DOHH2 (cell line): Measurements from ENCODE around the gene NALCN.

Experiments
- EZH2phosphoT487 ChIP-seq: fragments of 200-600 bp; sonication (generic); IDR thresholded peaks from 2 replicates; pipeline ENCODE4 v1.6.1; 2017; ENCODE audit warnings: borderline replicate concordance, mild to moderate bottlenecking, antibody characterized with exemption, low read length, moderate library complexity, mixed read lengths
- TF ChIP-seq, protein P1 (sequence below): fragments of 200-600 bp; sonication (generic); IDR thresholded peaks from one replicate; pipeline ENCODE4 v1.5.1; 2014; ENCODE audit warnings: antibody characterized with exemption, mild to moderate bottlenecking, low read depth, low read length; ENCODE audit not compliant: poor library complexity, severe bottlenecking

DNA sequence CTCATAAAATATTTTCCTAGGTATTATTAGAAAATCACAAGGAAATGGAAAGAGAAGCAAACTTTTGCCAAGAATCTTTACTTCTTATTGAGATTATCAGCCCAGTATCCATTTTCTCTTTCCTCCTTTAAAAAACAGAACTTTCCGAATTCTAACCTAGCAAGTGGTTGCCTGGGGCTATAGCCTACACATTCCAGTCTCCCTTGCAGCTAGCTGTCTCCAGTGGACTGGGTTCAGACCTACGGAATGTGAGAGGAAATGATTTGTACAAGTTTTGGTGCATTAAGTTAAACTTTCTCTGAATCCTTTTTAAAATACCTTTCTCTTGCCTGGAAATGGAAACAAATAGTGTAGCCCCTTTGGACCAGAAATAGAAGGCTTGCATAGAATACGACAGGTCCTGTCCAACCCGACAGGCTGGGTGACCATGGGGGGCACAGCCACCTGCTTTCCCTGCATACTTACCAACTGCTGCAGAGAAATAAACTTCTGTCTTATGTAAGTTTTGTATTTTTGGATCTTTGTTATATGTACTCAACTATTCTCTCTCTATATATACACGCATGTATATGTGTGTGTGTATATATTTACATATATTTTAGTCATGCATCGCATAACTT, 185.9 kb downstream of the NALCN start:
- TF ChIP-seq, protein P1, sequence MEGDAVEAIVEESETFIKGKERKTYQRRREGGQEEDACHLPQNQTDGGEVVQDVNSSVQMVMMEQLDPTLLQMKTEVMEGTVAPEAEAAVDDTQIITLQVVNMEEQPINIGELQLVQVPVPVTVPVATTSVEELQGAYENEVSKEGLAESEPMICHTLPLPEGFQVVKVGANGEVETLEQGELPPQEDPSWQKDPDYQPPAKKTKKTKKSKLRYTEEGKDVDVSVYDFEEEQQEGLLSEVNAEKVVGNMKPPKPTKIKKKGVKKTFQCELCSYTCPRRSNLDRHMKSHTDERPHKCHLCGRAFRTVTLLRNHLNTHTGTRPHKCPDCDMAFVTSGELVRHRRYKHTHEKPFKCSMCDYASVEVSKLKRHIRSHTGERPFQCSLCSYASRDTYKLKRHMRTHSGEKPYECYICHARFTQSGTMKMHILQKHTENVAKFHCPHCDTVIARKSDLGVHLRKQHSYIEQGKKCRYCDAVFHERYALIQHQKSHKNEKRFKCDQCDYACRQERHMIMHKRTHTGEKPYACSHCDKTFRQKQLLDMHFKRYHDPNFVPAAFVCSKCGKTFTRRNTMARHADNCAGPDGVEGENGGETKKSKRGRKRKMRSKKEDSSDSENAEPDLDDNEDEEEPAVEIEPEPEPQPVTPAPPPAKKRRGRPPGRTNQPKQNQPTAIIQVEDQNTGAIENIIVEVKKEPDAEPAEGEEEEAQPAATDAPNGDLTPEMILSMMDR, result no peak
- no peak for TF ChIP-seq EZH2phosphoT487
